ENCODE data around the gene TSEN34.

- TF ChIP-seq POLR2AphosphoS5 (IDR thresholded peaks at IDR 0.05) (no peak), POLR2A (IDR thresholded peaks at IDR 0.05) (no peak), EP300 (IDR thresholded peaks at IDR 0.05) (no peak)
- TF ChIP-seq, protein P1, sequence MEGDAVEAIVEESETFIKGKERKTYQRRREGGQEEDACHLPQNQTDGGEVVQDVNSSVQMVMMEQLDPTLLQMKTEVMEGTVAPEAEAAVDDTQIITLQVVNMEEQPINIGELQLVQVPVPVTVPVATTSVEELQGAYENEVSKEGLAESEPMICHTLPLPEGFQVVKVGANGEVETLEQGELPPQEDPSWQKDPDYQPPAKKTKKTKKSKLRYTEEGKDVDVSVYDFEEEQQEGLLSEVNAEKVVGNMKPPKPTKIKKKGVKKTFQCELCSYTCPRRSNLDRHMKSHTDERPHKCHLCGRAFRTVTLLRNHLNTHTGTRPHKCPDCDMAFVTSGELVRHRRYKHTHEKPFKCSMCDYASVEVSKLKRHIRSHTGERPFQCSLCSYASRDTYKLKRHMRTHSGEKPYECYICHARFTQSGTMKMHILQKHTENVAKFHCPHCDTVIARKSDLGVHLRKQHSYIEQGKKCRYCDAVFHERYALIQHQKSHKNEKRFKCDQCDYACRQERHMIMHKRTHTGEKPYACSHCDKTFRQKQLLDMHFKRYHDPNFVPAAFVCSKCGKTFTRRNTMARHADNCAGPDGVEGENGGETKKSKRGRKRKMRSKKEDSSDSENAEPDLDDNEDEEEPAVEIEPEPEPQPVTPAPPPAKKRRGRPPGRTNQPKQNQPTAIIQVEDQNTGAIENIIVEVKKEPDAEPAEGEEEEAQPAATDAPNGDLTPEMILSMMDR (IDR thresholded peaks at IDR 0.05), result no peak
Observed at GRCh38 chr19:54141356-54141755, 49.8 kb upstream of the TSEN34 start.

Data from stomach (tissue), 4 donors.